ENCODE measurements around the gene PSMG3. TPM values are rescaled to one million over a fixed set of nuclear protein-coding genes. Genes with fewer than 3 reads are reported as not detected.

PSMG3 gene
- total RNA-seq, 1 donor from 2014 or later: 19.7 TPM

- intact Hi-C loops (cut with DNase I): no loop called here
- no peak for TF ChIP-seq CTCF (IDR thresholded peaks at IDR 0.05)
- Histone ChIP-seq H3K27me3 (ENCODE audit: low read depth) (no peaks in the 10 kb centered on the region), H3K4me3 (peak overlapping the region; percentile 75), H3K4me1 (peaks cover 62% of the 10 kb centered on the region), H3K36me3 (peaks cover 16% of the 10 kb centered on the region), H3K9me3 (no peaks in the 10 kb centered on the region), H3K27ac (peak overlapping the region; percentile 91)
- DNase-seq (no peak), ATAC-seq (no peak)
These were observed 36.1 kb downstream of the PSMG3 start for GRCh38 chr7:1533547-1534329.

- intact Hi-C loops (cut with DNase I): no loop called here
- Histone ChIP-seq H3K27me3 (ENCODE audit: low read depth) (no peaks in the 10 kb centered on the region), H3K9me3 (no peaks in the 10 kb centered on the region), H3K4me3 (peak overlapping the region; percentile 75), H3K27ac (peak overlapping the region; percentile 91), H3K4me1 (peaks cover 57% of the 10 kb centered on the region), H3K36me3 (peaks cover 16% of the 10 kb centered on the region)
- no peak for ATAC-seq
- DNase-seq: no peak
- TF ChIP-seq CTCF (IDR thresholded peaks at IDR 0.05): no peak
These were observed 36.6 kb downstream of the PSMG3 start for GRCh38 chr7:1533255-1533546.

GRCh38 chr7:1532456-1533254, 37.2 kb downstream of the PSMG3 start:
- DNase-seq: peak; percentile 93
- peak overlapping the region; percentile 91 for H3K27ac ChIP-seq
- H3K4me3 ChIP-seq: peak overlapping the region; percentile 75
- ATAC-seq: peak; percentile 67 to 78
- peaks cover 16% of the 10 kb centered on the region for H3K36me3 ChIP-seq
- TF ChIP-seq CTCF (IDR thresholded peaks at IDR 0.05): no peak
- intact Hi-C loops (cut with DNase I): no loop called here
- peaks cover 4% of the 10 kb centered on the region for H3K27me3 ChIP-seq (ENCODE audit: low read depth)
- H3K4me1 ChIP-seq: peaks cover 51% of the 10 kb centered on the region
- H3K9me3 ChIP-seq: no peaks in the 10 kb centered on the region

- DNase-seq (no peak), ATAC-seq (no peak)
- peak overlapping the region; percentile 91 for H3K27ac ChIP-seq
- H3K9me3 ChIP-seq: no peaks in the 10 kb centered on the region
- H3K4me1 ChIP-seq: peaks cover 49% of the 10 kb centered on the region
- H3K4me3 ChIP-seq: peak overlapping the region; percentile 75
- no peak for TF ChIP-seq CTCF (IDR thresholded peaks at IDR 0.05)
- H3K36me3 ChIP-seq: peaks cover 16% of the 10 kb centered on the region
- peaks cover 4% of the 10 kb centered on the region for H3K27me3 ChIP-seq (ENCODE audit: low read depth)
- intact Hi-C loops (cut with DNase I): no loop called here
These were observed 37.8 kb downstream of the PSMG3 start for GRCh38 chr7:1531979-1532455.

GRCh38 chr7:1531263-1531978, 38.4 kb downstream of the PSMG3 start:
- H3K27ac ChIP-seq: peak overlapping the region; percentile 91
- TF ChIP-seq CTCF (IDR thresholded peaks at IDR 0.05): no peak
- H3K9me3 ChIP-seq: no peaks in the 10 kb centered on the region
- H3K4me3 ChIP-seq: peak overlapping the region; percentile 75
- H3K36me3 ChIP-seq: peaks cover 16% of the 10 kb centered on the region
- intact Hi-C loops (cut with DNase I): no loop called here
- H3K4me1 ChIP-seq: peaks cover 44% of the 10 kb centered on the region
- ATAC-seq: peak; percentile 20 to 41
- H3K27me3 ChIP-seq (ENCODE audit: low read depth): peaks cover 4% of the 10 kb centered on the region
- no peak for DNase-seq

All from lower lobe of right lung (tissue), 2 donors.